GM23248 (cell line): ENCODE measurements around the gene IDH3A. TPM values are rescaled to one million over a fixed set of nuclear protein-coding genes. Genes with fewer than 3 reads are reported as not detected.

Experiments used
- DNase-seq: peaks from one replicate; pipeline ENCODE4 v3.0.0-alpha.2; 2015
- H2AFZ ChIP-seq: fragments of 200-600 bp; sonication (generic); 2 replicates; pipeline ENCODE4 v1.6.1; 2016; ENCODE audit warnings: antibody characterized with exemption
- H3F3A ChIP-seq: fragments of 200-600 bp; sonication (generic); 2 replicates; pipeline ENCODE4 v1.6.1; 2016; ENCODE audit warnings: mild to moderate bottlenecking, antibody characterized with exemption, mixed run types; ENCODE audit not compliant: insufficient read depth
- H3K27ac ChIP-seq: fragments of 200-600 bp; sonication (generic); 2 replicates; pipeline ENCODE4 v1.5.1; 2016; ENCODE audit warnings: mild to moderate bottlenecking
- H3K27me3 ChIP-seq: fragments of 200-600 bp; sonication (generic); replicated peaks from 2 replicates; pipeline ENCODE4 v1.6.1; 2016; ENCODE audit warnings: mild to moderate bottlenecking; ENCODE audit not compliant: insufficient read depth
- H3K36me3 ChIP-seq: fragments of 200-600 bp; sonication (generic); 2 replicates; pipeline ENCODE4 v1.6.1; 2016; ENCODE audit warnings: low read depth, mild to moderate bottlenecking
- H3K4me1 ChIP-seq: fragments of 200-600 bp; sonication (generic); 2 replicates; pipeline ENCODE4 v1.6.1; 2016; ENCODE audit warnings: mild to moderate bottlenecking; ENCODE audit not compliant: insufficient read depth
- H3K4me2 ChIP-seq: fragments of 200-600 bp; sonication (generic); one replicate; pipeline ENCODE4 v1.6.1; 2016; ENCODE audit warnings: mild to moderate bottlenecking; ENCODE audit not compliant: unreplicated experiment
- H3K4me3 ChIP-seq: fragments of 200-600 bp; sonication (generic); 2 replicates; pipeline ENCODE4 v1.5.1; 2016; ENCODE audit warnings: mild to moderate bottlenecking
- H3K79me2 ChIP-seq: fragments of 200-600 bp; sonication (generic); 2 replicates; pipeline ENCODE4 v1.6.1; 2016; ENCODE audit warnings: mild to moderate bottlenecking; ENCODE audit not compliant: insufficient read depth
- H3K9ac ChIP-seq: fragments of 200-600 bp; sonication (generic); 2 replicates; pipeline ENCODE4 v1.6.1; 2016; ENCODE audit warnings: mild to moderate bottlenecking
- H3K9me2 ChIP-seq: fragments of 200-600 bp; sonication (generic); 2 replicates; pipeline ENCODE4 v1.6.1; 2016; ENCODE audit warnings: mixed run types, mild to moderate bottlenecking, moderate library complexity; ENCODE audit not compliant: insufficient read depth
- H3K9me3 ChIP-seq: fragments of 200-600 bp; sonication (generic); one replicate; pipeline ENCODE4 v1.6.1; 2017; ENCODE audit warnings: low read depth
- H4K20me1 ChIP-seq: fragments of 200-600 bp; sonication (generic); 2 replicates; pipeline ENCODE4 v1.6.0; 2016; ENCODE audit not compliant: insufficient read depth
- EZH2 ChIP-seq: fragments of 200-600 bp; sonication (generic); IDR thresholded peaks from 2 replicates; pipeline ENCODE4 v1.6.1; 2018; ENCODE audit warnings: antibody characterized with exemption, mild to moderate bottlenecking; ENCODE audit not compliant: insufficient read depth, poor library complexity, severe bottlenecking
- EZH2phosphoT487 ChIP-seq: fragments of 200-600 bp; sonication (generic); IDR thresholded peaks from 2 replicates; pipeline ENCODE4 v1.6.1; 2018; ENCODE audit warnings: antibody characterized with exemption, moderate library complexity, mild to moderate bottlenecking, low read depth; ENCODE audit not compliant: insufficient read depth
- WGBS, 2 experiments: methylation state at CpG; one replicate each; pipeline ENCODE4 v1.1.6; 2015 to 2017; ENCODE audit warnings: low lambda C conversion rate in 2 of 2, low coverage in 1 of 2; ENCODE audit errors: missing lambda C conversion rate in 2 of 2; 5-methylcytosine and 5-hydroxymethylcytosine counted together
- in situ Hi-C: fragments of 300-500 bp; cut with MboI; formaldehyde crosslinking; loops from 2 replicates; pipeline ENCODE4 v1.15.0; 2020
- polyA plus RNA-seq: library from polyadenylated mRNA; unstranded; fragments of >200 nt; fragmentation: Nextera tagmentation; extraction: Ambion mirVana; gene quantifications from 2 replicates; pipeline ENCODE4 v1.2.1, GENCODE V29; 2016
- total RNA-seq: library from RNA; depleted of rRNA; stranded (reverse); fragments of >200 nt; shearing (Covaris generic); gene quantifications from 2 replicates; pipeline ENCODE4 v1.2.3, GENCODE V29; 2014

IDH3A gene
- total and polyA plus RNA-seq, 2 experiments from 2014 or later, result 47.1 to 50.3 TPM

DNA sequence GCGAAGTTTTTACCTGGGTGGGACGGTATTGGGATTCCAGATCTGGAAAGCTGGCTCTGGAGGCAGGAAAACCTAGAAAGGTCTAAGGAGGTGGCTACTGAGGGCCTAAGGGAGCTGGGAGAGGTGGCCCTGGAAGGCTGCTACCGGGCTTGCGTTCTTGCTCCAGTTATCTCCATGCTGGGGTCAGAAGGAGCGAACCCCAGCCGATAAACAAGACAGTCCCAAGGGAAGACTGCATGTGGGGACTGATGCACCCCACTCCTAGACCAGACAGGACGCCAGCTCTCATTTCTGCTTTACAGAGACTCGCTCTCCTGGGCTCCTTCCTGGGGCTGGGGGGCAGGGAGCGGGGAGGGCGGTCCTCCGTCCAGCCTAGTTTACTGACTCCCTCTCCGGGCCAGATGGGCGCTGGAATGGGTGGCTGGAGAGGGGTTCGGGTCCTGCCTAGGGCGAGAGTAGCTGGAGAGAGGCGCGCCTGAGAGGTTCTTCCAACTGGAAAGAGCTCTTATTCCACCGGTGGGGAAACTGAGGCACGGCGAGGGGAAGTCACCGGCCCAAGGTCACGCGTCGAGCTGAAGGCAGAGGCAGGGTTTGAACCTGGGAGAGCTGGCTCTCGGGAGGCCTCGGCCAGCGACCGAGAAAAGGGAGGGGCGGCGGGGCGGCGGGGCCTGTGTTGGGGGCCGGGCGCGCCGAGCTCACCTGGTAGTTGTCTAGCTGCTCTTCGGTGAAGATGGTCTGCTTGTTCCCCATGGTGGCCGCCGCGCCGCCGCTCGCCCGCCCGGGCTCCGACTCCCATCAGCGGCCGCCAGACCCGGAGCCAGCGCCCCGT lies 18.5 kb upstream of the IDH3A start:
- no peak overlapping the region for H3K27ac ChIP-seq
- peak overlapping the region; percentile 70 for H3K4me2 ChIP-seq
- in situ Hi-C loops, result no loop called here
- no peaks in the 10 kb centered on the region for H3K36me3 ChIP-seq
- no peaks in the 10 kb centered on the region for H3F3A ChIP-seq
- H3K79me2 ChIP-seq, result no peaks in the 10 kb centered on the region
- no peak for TF ChIP-seq EZH2
- no peak for TF ChIP-seq EZH2phosphoT487
- H2AFZ ChIP-seq, result peak overlapping the region; percentile 55
- no peak overlapping the region for H3K9ac ChIP-seq
- H3K4me3 ChIP-seq, result peak overlapping the region; percentile 73
- DNase-seq, result no peak
- no peaks in the 10 kb centered on the region for H4K20me1 ChIP-seq
- peaks cover 3% of the 10 kb centered on the region; the same call in 1 of the 2 replicates for H3K4me1 ChIP-seq
- H3K9me3 ChIP-seq, result no peaks in the 10 kb centered on the region
- H3K9me2 ChIP-seq, result no peaks in the 10 kb centered on the region
- H3K27me3 ChIP-seq, result no peaks in the 10 kb centered on the region
- WGBS, 2 experiments, result 58 to 77% methylated on average over 19 to 37 of the region's 51 CpGs

DNA sequence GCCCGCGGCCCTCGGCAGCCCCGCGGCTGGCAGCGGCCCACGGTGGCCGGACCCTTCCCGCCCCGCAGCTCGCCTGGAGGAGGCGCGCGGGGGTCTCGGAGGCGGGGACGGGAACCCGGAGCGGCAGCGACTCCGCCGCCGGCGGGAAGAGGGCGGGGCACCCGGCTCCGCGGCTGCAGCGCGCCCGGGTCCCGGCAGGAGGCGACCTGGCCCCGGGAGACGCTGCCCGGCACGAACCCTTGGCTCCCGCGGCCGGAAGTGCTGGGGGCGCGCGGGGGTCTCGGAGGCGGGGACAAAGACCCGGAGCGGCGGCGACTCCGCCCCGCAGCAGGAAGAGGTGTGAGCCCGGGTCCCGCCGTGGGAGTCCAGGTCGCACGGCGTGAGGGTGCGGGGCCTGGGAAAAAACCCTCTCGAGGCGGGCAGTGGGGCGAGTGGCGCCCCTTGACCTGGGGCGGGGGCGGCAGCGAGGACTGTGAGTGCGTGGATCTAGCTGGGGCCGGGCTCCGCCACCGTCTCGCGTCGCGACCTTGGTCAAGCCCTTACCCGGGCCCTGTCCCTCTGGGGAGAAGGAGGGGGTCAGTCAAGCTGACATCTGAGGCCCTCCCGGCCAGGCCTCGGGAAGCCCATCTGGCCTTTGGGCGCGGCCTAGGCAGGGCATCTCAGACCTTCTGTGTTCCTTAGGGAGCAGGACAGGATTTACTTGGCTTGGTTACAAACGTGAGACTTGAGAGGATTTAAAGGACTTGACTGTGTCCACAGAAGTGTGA lies 17.7 kb upstream of the IDH3A start, which contains the start of gene CIB2:
Gene CIB2, minus strand, starts transcription at position 151 of the 767 bp plus-strand sequence. CDS start 230 bp downstream, outside the sequence.
- Histone ChIP-seq H3K27ac (no peak within 1 kb of the TSS), H3K9ac (peak within 1 kb of the TSS; percentile 87), H3K27me3 (no peaks in the 10 kb centered on the region), H3K4me2 (peak within 1 kb of the TSS; percentile 70), H4K20me1 (no peaks in the 10 kb centered on the region), H3F3A (no peaks in the 10 kb centered on the region), H3K9me2 (no peaks in the 10 kb centered on the region), H3K79me2 (no peaks in the 10 kb centered on the region), H2AFZ (peak within 1 kb of the TSS; percentile 91), H3K9me3 (no peaks in the 10 kb centered on the region), H3K36me3 (no peaks in the 10 kb centered on the region), H3K4me3 (peak within 1 kb of the TSS; percentile 73), H3K4me1 (peaks cover 3% of the 10 kb centered on the region; the same call in 1 of the 2 replicates)
- in situ Hi-C loops, result no loop called here
- DNase-seq, result peak; percentile 82
- WGBS, 2 experiments, result 2 to 3% methylated on average over 32 to 74 of the region's 79 CpGs
- TF ChIP-seq EZH2phosphoT487 (no peak), EZH2 (no peak)

DNA sequence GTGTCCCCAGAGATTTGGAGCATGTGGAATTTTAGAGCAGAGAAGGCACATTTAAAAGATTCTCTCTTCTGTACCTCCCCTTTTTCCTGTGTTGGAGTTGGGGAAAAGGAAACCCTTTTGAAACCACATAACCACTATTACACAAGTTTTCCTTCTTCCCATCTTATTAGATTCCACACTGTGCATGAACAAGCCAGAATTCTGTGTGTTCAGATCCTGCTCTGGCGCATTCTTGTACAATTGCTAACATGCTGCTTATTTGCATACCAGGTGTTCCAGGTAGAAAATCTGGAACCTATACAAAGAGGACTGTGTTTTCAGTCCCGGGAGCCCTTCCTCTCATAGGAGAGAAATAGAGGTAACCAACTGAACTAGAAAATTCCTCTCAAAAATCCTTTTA lies 15.4 kb upstream of the IDH3A start:
- Histone ChIP-seq H2AFZ (no peak overlapping the region), H3K36me3 (no peaks in the 10 kb centered on the region), H3F3A (no peaks in the 10 kb centered on the region), H3K9me3 (no peaks in the 10 kb centered on the region), H4K20me1 (no peaks in the 10 kb centered on the region), H3K79me2 (no peaks in the 10 kb centered on the region), H3K9ac (no peak overlapping the region), H3K27ac (no peak overlapping the region), H3K4me1 (peaks cover 3% of the 10 kb centered on the region; the same call in 1 of the 2 replicates), H3K4me2 (no peak overlapping the region), H3K4me3 (no peak overlapping the region), H3K27me3 (no peaks in the 10 kb centered on the region), H3K9me2 (no peaks in the 10 kb centered on the region)
- TF ChIP-seq EZH2phosphoT487, result no peak
- no peak for TF ChIP-seq EZH2
- DNase-seq, result no peak
- 93 to 94% methylated on average over 2 of the region's 2 CpGs for WGBS, 2 experiments
- in situ Hi-C loops, result no loop called here

DNA sequence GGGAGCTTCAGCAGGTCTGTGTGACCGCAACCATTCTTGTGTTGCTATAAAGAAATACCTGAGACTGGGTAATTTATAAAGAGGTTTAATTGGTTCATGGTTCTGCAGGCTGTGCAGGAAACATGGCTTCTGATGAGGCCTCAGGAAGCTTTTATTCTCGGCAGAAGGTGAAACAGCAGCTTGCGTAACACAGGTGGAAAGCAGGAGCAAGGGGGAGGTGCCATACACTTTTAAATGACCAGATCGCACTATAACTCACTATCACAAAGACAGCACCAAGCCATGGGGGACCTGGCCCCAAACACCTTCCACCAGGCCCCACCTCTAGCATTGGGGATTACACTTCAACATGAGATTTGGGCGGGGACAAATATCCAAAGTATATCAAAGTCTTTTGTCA lies 9.6 kb upstream of the IDH3A start:
- H3K9me3 ChIP-seq, result no peaks in the 10 kb centered on the region
- H3K4me1 ChIP-seq, result no peaks in the 10 kb centered on the region
- H3K79me2 ChIP-seq, result no peaks in the 10 kb centered on the region
- H3F3A ChIP-seq, result no peaks in the 10 kb centered on the region
- no peaks in the 10 kb centered on the region for H3K9me2 ChIP-seq
- H3K9ac ChIP-seq, result no peak overlapping the region
- H3K27ac ChIP-seq, result no peak overlapping the region
- no peaks in the 10 kb centered on the region for H4K20me1 ChIP-seq
- 76 to 87% methylated on average over 5 of the region's 5 CpGs for WGBS, 2 experiments
- no peak overlapping the region for H3K4me3 ChIP-seq
- in situ Hi-C loops, result no loop called here
- H3K27me3 ChIP-seq, result no peaks in the 10 kb centered on the region
- no peak for DNase-seq
- no peak overlapping the region for H3K4me2 ChIP-seq
- H2AFZ ChIP-seq, result no peak overlapping the region
- TF ChIP-seq EZH2phosphoT487 (no peak), EZH2 (no peak)
- no peaks in the 10 kb centered on the region for H3K36me3 ChIP-seq
